Gastrocnemius medialis (tissue), 4 donors: ENCODE data around the gene PKP2. TPM values are rescaled to one million over a fixed set of nuclear protein-coding genes. Genes with fewer than 3 reads are reported as not detected.

Experiments used
- ATAC-seq, 2 donors: fragments of 150-250 bp; one replicate each; pipeline ENCODE4 v1.9.1; 2016
- DNase-seq, 2 donors: peaks; one replicate each; pipeline ENCODE4 v3.0.0-alpha.2; 2019
- H3K27ac ChIP-seq, 4 donors: fragments of 200-600 bp; sonication (generic); 1 replicate in 1 of 4; 2 replicates in 3 of 4; pipeline ENCODE4 v1.5.1; 2016 to 2018; ENCODE audit warnings: mild to moderate bottlenecking in 2 of 4, moderate library complexity in 1 of 4
- H3K27me3 ChIP-seq, 3 donors: fragments of 200-600 bp; sonication (generic) in 2 of 3; 1 replicate in 1 of 3; 2 replicates in 2 of 3; pipeline versions ENCODE4 v1.5.1 to v1.6.0; 2016 to 2019; ENCODE audit warnings: mild to moderate bottlenecking in 1 of 3, moderate library complexity in 1 of 3
- H3K36me3 ChIP-seq, 2 donors: fragments of 200-600 bp; sonication (generic) in 1 of 2; one replicate each; pipeline ENCODE4 v1.5.1; 2017 to 2018
- H3K4me1 ChIP-seq, 2 donors: fragments of 200-600 bp; sonication (generic) in 1 of 2; one replicate each; pipeline ENCODE4 v1.5.1; 2016 to 2017; ENCODE audit warnings: mild to moderate bottlenecking in 2 of 2
- H3K4me3 ChIP-seq, 4 donors: fragments of 200-600 bp; sonication (generic) in 3 of 4; 1 replicate in 1 of 4; 2 replicates in 3 of 4; pipeline ENCODE4 v1.5.1; 2016 to 2019; ENCODE audit warnings: mild to moderate bottlenecking in 2 of 4
- H3K9me3 ChIP-seq, 3 donors: fragments of 200-600 bp; sonication (generic) in 2 of 3; 1 replicate in 1 of 3; 2 replicates in 2 of 3; pipeline ENCODE4 v1.5.1; 2016 to 2019
- CTCF ChIP-seq, 5 experiments: fragments of 450-650 bp in 3 of 5; fragments of 200-600 bp in 2 of 5; sonication (generic) in 2 of 5; IDR thresholded peaks in 4 of 5; conservative IDR thresholded peaks in 1 of 5; 1 replicate in 4 of 5; 2 replicates in 1 of 5; pipeline ENCODE4 v1.5.1; 2016 to 2019; ENCODE audit warnings: antibody characterized with exemption in 5 of 5, mild to moderate bottlenecking in 3 of 5, moderate library complexity in 3 of 5
- POLR2A ChIP-seq, 2 donors: fragments of 450-650 bp; IDR thresholded peaks; one replicate each; pipeline ENCODE4 v1.6.1; 2017; ENCODE audit warnings: antibody characterized with exemption in 2 of 2, mild to moderate bottlenecking in 2 of 2, moderate library complexity in 2 of 2
- in situ Hi-C, 4 donors: fragments of 200-750 bp; cut with MboI; loops; one replicate each; pipeline versions ENCODE4 v1.15.0 to v1.8.0; 2017; ENCODE audit warnings: low sequenced_read_pairs in 4 of 4
- intact Hi-C: fragments of 100-400 bp; cut with DNase I; formaldehyde crosslinking; loops from one replicate; pipeline ENCODE4 v1.15.1; 2023; ENCODE audit warnings: low total_unique reads
- total RNA-seq, 4 donors: library from RNA; depleted of rRNA; stranded (reverse); fragments of >200 nt; gene quantifications; one replicate each; pipeline versions ENCODE4 v1.1.0 to v1.2.3, GENCODE V29; 2016

PKP2 gene
- total RNA-seq, 4 donors from 2014 or later: 3.5 to 7.2 (median 4.1) TPM

GRCh38 chr12:32765906-32766305 is 130.7 kb downstream of the PKP2 start:
- no peaks in the 10 kb centered on the region for H3K9me3 ChIP-seq
- H3K4me1 ChIP-seq: no peaks in the 10 kb centered on the region
- in situ Hi-C loops (loop anchor here in 2 of 4 donors (10.0 to 25.0 kb wide), 2 partner anchors 1239 to 1446 kb away; no protein-coding TSS in a partner anchor), intact Hi-C loops (no loop called here)
- no peaks in the 10 kb centered on the region for H3K36me3 ChIP-seq
- TF ChIP-seq CTCF (IDR thresholded peaks at IDR 0.05 in 4 of 5, conservative IDR thresholded peaks at IDR 0.05 in 1 of 5) (no peak), POLR2A (IDR thresholded peaks at IDR 0.05) (no peak)
- H3K4me3 ChIP-seq: no peak overlapping the region
- no peak overlapping the region for H3K27ac ChIP-seq
- DNase-seq: no peak
- no peak for ATAC-seq
- H3K27me3 ChIP-seq: peaks cover 0 to 2% (median 0%) of the 10 kb centered on the region in 3 donors

DNA sequence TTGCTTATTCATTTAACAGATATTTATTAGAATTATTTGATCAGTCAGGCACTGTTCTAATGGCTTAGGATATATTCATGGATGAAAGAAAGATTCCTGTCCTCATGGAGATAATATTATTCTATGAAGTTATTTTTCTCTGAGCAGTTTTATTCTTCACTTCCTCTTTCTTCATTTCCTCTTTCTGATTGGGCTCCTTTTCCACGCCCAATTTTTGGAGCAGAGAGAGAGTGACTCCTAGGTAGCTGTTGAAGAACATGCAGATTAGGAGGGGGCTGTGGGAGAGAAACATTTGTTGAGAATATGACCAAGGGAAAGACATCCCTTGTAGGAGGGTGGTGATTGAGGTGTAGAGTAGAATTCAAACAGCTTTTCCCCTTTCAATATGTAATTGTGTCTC is 134.9 kb downstream of the PKP2 start:
- H3K4me3 ChIP-seq: no peak overlapping the region
- H3K4me1 ChIP-seq: no peaks in the 10 kb centered on the region
- no peak overlapping the region for H3K27ac ChIP-seq
- peaks cover 0 to 2% (median 0%) of the 10 kb centered on the region in 3 donors for H3K27me3 ChIP-seq
- no peaks in the 10 kb centered on the region for H3K9me3 ChIP-seq
- TF ChIP-seq CTCF (IDR thresholded peaks at IDR 0.05 in 4 of 5, conservative IDR thresholded peaks at IDR 0.05 in 1 of 5) (no peak), POLR2A (IDR thresholded peaks at IDR 0.05) (no peak)
- intact Hi-C loops: no loop called here
- DNase-seq: no peak
- H3K36me3 ChIP-seq: no peaks in the 10 kb centered on the region
- in situ Hi-C loops: loop anchor here in 2 of 4 donors (10.0 to 25.0 kb wide), 2 partner anchors 1243 to 1451 kb away; no protein-coding TSS in a partner anchor
- no peak for ATAC-seq

DNA sequence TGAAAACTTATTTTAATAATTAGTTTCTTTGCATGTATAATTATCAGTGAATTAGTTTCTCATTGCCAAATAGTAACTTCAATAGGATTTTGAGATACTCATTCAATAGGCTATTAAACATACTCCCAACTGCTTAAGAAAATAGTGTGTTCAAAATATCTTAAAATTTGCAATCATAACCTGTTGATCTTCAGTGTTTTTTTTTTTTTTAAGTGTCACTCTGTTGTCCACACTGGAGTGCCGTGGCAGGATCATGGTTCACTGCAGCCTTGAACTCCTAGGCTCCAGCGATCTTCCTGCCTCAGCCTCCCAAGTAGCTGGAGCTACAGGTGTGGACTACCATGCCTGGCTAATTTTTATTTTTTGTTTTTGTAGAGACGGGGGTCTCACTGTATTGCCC is 139.4 kb downstream of the PKP2 start:
- in situ Hi-C loops: loop anchor here (5.0 to 25.0 kb wide), 2 partner anchors 1265 to 1455 kb away; partner anchors contain the start of gene ALG10 (in 3 of the 4)
- intact Hi-C loops: loop anchor here (5.0 kb wide), 1 partner anchor 160 kb away; no protein-coding TSS in a partner anchor
- Histone ChIP-seq H3K4me3 (no peak overlapping the region), H3K9me3 (no peaks in the 10 kb centered on the region), H3K4me1 (peaks cover 12 to 15% of the 10 kb centered on the region in 2 donors), H3K27ac (no peak overlapping the region), H3K36me3 (peaks cover 0 to 14% of the 10 kb centered on the region in 2 donors), H3K27me3 (no peaks in the 10 kb centered on the region)
- ATAC-seq: no peak
- DNase-seq: no peak
- TF ChIP-seq POLR2A (IDR thresholded peaks at IDR 0.05) (no peak), CTCF (IDR thresholded peaks at IDR 0.05 in 4 of 5, conservative IDR thresholded peaks at IDR 0.05 in 1 of 5) (no peak)

GRCh38 chr12:32756476-32757066 is 140.0 kb downstream of the PKP2 start:
- ATAC-seq: no peak
- TF ChIP-seq CTCF (IDR thresholded peaks at IDR 0.05 in 4 of 5, conservative IDR thresholded peaks at IDR 0.05 in 1 of 5): no peak
- TF ChIP-seq POLR2A (IDR thresholded peaks at IDR 0.05): no peak
- H3K4me3 ChIP-seq: peak overlapping the region in 2 of 4 donors; percentile 95 to 100
- H3K27me3 ChIP-seq: no peaks in the 10 kb centered on the region
- peaks cover 12 to 15% of the 10 kb centered on the region in 2 donors for H3K4me1 ChIP-seq
- no peaks in the 10 kb centered on the region for H3K9me3 ChIP-seq
- peaks cover 0 to 20% of the 10 kb centered on the region in 2 donors for H3K36me3 ChIP-seq
- H3K27ac ChIP-seq: peak overlapping the region in 3 of 4 donors; percentile 81 to 86 (median 81)
- DNase-seq: no peak
- in situ Hi-C loops: loop anchor here (5.0 to 25.0 kb wide), 2 partner anchors 1266 to 1456 kb away; partner anchors contain the start of gene ALG10 (in 3 of the 4)
- intact Hi-C loops: loop anchor here (1.0 to 5.0 kb wide), 2 partner anchors 161 to 1266 kb away; partner anchors contain the start of gene ALG10
